ENCODE data around the gene SEC14L5.

Gene SEC14L5

DNA sequence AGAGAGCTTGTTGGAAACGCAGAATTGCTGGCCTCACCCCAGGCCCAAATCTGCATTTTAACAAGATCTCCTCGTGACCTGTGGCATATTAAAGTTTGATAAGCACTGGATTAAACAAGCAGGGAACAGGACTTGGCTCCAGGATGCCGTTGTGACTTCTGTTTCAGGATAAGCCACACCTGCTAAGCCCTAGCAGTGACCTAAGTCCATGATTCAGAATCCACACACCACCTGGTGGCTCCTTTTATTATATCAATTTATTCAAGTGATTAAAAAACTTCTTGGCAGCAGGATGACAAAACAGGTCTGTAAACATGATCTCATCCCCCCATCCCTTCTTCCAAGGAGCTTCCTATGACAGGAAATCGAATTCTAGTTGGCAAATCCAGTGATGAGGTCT, 66.5 kb downstream of the SEC14L5 start:
- peak; percentile 62 for DNase-seq
- Histone ChIP-seq H3K4me3 (ENCODE audit: low read depth, low read length) (peak overlapping the region; percentile 6), H3K27ac (no peak overlapping the region), H3K9me3 (ENCODE audit: severe bottlenecking) (no peaks in the 10 kb centered on the region), H3K36me3 (no peaks in the 10 kb centered on the region), H3K27me3 (ENCODE audit: insufficient read depth, low read depth, severe bottlenecking) (no peaks in the 10 kb centered on the region)
- TF ChIP-seq, protein P1, sequence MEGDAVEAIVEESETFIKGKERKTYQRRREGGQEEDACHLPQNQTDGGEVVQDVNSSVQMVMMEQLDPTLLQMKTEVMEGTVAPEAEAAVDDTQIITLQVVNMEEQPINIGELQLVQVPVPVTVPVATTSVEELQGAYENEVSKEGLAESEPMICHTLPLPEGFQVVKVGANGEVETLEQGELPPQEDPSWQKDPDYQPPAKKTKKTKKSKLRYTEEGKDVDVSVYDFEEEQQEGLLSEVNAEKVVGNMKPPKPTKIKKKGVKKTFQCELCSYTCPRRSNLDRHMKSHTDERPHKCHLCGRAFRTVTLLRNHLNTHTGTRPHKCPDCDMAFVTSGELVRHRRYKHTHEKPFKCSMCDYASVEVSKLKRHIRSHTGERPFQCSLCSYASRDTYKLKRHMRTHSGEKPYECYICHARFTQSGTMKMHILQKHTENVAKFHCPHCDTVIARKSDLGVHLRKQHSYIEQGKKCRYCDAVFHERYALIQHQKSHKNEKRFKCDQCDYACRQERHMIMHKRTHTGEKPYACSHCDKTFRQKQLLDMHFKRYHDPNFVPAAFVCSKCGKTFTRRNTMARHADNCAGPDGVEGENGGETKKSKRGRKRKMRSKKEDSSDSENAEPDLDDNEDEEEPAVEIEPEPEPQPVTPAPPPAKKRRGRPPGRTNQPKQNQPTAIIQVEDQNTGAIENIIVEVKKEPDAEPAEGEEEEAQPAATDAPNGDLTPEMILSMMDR (IDR thresholded peaks at IDR 0.05; ENCODE audit: low read depth, low read length), result peak; percentile 46; the same call in 1 of the 2 replicates

DNA sequence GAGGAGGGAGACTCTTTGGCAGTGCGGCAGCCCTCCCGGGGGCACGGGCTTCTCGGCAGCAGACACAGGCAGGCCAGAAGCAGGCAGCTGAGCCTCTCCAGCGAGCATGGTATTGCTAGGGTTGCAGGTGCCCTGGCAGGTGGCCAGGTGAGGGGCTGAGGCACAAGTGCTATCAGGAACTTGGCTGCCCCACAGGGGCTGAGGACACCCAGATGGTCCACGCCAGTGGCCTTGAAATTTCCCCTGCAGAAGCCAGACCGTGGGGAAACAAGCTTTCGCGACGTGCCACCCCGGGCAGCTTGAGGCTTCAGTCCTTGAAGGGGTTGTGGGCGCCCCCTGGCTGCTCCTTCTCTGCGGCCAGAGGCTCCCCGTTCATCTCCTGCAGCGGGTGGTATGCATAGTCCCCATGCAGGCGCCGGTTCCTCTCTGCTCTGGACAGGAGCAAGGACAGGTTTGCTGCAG, 67.1 kb downstream of the SEC14L5 start:
- Histone ChIP-seq H3K9me3 (ENCODE audit: severe bottlenecking) (no peaks in the 10 kb centered on the region), H3K27ac (0 out of 2 replicates have a peak overlapping the region, but pooled peaks have one; percentile 2), H3K27me3 (ENCODE audit: insufficient read depth, low read depth, severe bottlenecking) (no peaks in the 10 kb centered on the region), H3K36me3 (no peaks in the 10 kb centered on the region), H3K4me3 (ENCODE audit: low read depth, low read length) (peak overlapping the region; percentile 6)
- TF ChIP-seq, protein P1 (IDR thresholded peaks at IDR 0.05; ENCODE audit: low read depth, low read length), result peak; percentile 90
- peak; percentile 82 for DNase-seq

DNA sequence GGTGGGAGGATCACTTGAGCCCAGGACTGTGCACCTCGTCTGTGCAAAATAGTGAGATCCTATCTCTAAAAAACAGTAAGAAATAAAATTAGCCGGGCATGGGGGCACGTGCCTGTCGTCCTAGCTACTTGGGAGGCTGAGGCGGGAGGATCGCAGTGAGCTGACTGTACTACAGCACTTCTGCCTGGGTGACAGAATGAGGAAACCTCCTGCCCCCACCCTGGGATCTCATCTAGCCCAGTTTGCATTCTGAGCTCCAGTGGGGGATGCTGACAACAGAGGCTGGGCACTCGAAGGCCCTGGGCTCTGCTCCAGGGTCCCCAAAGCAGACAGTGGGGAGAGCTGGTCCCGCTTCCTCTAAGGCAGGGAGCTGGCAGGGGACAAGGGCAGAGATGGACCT, 68.5 kb downstream of the SEC14L5 start:
- H3K36me3 ChIP-seq, result no peaks in the 10 kb centered on the region
- H3K4me3 ChIP-seq (ENCODE audit: low read depth, low read length), result no peak overlapping the region
- H3K9me3 ChIP-seq (ENCODE audit: severe bottlenecking), result no peaks in the 10 kb centered on the region
- TF ChIP-seq, protein P1 (IDR thresholded peaks at IDR 0.05; ENCODE audit: low read depth, low read length), result no peak
- H3K27me3 ChIP-seq (ENCODE audit: insufficient read depth, low read depth, severe bottlenecking), result no peaks in the 10 kb centered on the region
- DNase-seq, result no peak
- no peak overlapping the region for H3K27ac ChIP-seq

DNA sequence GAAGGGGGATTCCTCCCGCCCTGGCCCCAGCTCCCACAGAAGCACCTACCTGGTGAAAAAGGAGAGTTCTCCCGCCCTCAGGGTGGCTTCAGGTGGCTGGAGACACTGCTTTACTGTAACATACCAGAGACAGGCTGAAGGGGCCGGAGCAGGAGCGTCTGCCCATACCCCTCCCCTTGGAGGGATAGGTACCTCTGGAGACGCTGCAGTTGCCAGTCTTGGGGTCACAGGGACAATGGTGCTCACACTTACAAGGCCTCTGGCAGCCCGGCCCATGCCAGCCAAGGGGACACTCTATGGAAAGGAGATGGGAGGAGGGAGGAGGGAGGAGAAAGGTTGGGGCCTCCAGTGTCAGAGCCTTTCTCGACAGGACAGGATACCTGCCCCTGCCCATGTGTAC, 69.0 kb downstream of the SEC14L5 start:
- TF ChIP-seq, protein P1 (IDR thresholded peaks at IDR 0.05; ENCODE audit: low read depth, low read length), result no peak
- DNase-seq, result no peak
- Histone ChIP-seq H3K4me3 (ENCODE audit: low read depth, low read length) (no peak overlapping the region), H3K9me3 (ENCODE audit: severe bottlenecking) (no peaks in the 10 kb centered on the region), H3K27me3 (ENCODE audit: insufficient read depth, low read depth, severe bottlenecking) (no peaks in the 10 kb centered on the region), H3K27ac (no peak overlapping the region), H3K36me3 (no peaks in the 10 kb centered on the region)

DNA sequence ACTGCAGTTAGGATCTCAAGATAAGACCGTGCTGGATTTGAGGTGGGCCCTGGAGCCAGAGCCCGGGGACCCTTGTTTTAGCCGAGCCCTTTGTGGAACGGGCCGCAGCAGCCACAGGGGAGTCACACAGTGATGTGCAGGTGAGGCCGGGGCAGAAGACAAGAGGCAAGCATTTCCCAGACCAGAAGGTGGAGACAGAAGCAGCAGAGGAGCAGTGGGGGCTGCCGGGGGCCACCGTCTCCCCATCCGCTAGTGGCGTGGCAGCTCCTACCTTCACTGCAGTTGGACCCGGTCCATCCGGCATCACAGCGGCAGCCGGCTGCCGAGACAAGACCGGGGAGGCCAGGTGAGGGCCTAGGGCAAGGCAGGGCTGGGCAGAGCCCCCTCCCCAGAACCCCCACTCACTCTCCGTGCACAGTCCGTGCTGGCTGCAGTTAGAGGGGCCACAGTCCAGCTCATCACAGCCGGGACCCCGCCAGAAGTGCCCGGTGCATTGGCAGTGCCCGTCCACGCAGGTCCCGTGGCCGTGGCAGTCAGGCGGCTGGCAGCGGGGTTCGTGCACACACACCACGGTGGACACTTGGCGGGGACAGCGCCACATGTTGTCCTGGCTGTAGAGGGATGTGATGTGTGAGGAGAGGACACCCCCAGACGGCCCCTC, 69.6 kb downstream of the SEC14L5 start:
- H3K9me3 ChIP-seq (ENCODE audit: severe bottlenecking), result no peaks in the 10 kb centered on the region
- no peaks in the 10 kb centered on the region for H3K27me3 ChIP-seq (ENCODE audit: insufficient read depth, low read depth, severe bottlenecking)
- no peak for DNase-seq
- TF ChIP-seq, protein P1 (IDR thresholded peaks at IDR 0.05; ENCODE audit: low read depth, low read length), result no peak
- H3K27ac ChIP-seq, result no peak overlapping the region
- no peak overlapping the region for H3K4me3 ChIP-seq (ENCODE audit: low read depth, low read length)
- no peaks in the 10 kb centered on the region for H3K36me3 ChIP-seq

Data from WERI-Rb-1 (cell line).